ENCODE measurements around the gene ZNF652.

DNA sequence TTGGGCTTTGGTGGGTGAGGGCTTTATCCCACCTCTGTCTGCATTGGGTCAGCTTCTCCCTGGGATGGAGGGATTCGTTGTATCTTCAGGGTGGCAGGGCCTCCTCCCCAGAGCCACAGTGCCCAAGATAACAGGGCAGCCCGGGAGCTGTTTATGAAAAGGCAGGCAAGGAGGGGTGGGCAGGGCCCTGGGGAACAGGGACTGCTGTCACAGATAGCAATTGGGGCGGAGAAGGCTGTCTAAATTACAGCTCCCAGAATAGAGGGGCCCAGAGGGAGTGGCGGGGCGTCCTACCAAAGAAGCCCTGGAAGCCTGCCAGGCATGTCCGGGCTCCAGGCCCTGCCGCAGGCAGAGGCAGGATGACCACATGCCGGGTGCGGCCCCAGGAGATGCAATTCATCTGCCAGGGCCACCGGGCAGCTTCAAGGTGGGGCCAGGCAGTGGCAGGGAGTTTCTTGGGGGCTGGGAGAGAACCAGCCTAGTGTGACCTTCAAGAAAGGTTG, 112.7 kb downstream of the ZNF652 start:
- no peak for TF ChIP-seq POLR2A (IDR thresholded peaks at IDR 0.05)
- TF ChIP-seq, protein P1, sequence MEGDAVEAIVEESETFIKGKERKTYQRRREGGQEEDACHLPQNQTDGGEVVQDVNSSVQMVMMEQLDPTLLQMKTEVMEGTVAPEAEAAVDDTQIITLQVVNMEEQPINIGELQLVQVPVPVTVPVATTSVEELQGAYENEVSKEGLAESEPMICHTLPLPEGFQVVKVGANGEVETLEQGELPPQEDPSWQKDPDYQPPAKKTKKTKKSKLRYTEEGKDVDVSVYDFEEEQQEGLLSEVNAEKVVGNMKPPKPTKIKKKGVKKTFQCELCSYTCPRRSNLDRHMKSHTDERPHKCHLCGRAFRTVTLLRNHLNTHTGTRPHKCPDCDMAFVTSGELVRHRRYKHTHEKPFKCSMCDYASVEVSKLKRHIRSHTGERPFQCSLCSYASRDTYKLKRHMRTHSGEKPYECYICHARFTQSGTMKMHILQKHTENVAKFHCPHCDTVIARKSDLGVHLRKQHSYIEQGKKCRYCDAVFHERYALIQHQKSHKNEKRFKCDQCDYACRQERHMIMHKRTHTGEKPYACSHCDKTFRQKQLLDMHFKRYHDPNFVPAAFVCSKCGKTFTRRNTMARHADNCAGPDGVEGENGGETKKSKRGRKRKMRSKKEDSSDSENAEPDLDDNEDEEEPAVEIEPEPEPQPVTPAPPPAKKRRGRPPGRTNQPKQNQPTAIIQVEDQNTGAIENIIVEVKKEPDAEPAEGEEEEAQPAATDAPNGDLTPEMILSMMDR (IDR thresholded peaks at IDR 0.05), result no peak
